HFFc6 (cell line): ENCODE measurements around the gene NRM. TPM values are rescaled to one million over a fixed set of nuclear protein-coding genes. Genes with fewer than 3 reads are reported as not detected.

Experiments
- DNase-seq: peaks from one replicate; pipeline ENCODE4 v3.0.0-alpha.2; 2018
- H3K27ac Mint-ChIP-seq: 2 replicates; pipeline ENCODE4 v1.8.0; 2020; ENCODE audit warnings: mild to moderate bottlenecking, mixed read lengths
- H3K27me3 Mint-ChIP-seq: 2 replicates; pipeline ENCODE4 v1.8.0; 2021; ENCODE audit warnings: mild to moderate bottlenecking, moderate library complexity, mixed read lengths; ENCODE audit not compliant: insufficient read depth
- H3K36me3 Mint-ChIP-seq: 2 replicates; pipeline ENCODE4 v1.8.0; 2021; ENCODE audit warnings: low read depth, mixed read lengths
- H3K4me1 Mint-ChIP-seq: 2 replicates; pipeline ENCODE4 v1.8.0; 2020; ENCODE audit warnings: low read depth, mixed read lengths
- H3K4me3 Mint-ChIP-seq: 2 replicates; pipeline ENCODE4 v1.8.0; 2020; ENCODE audit warnings: mild to moderate bottlenecking, moderate library complexity, mixed read lengths
- H3K9me3 Mint-ChIP-seq: 2 replicates; pipeline ENCODE4 v1.8.0; 2020; ENCODE audit warnings: mild to moderate bottlenecking, mixed read lengths
- total RNA-seq, 6 experiments: library from RNA; stranded (reverse); fragmentation: NEBNext Ultra II Directional; extraction: Animal tissue kit (Norgen Biotek cat#: 25700); gene quantifications; 2 replicates in 1 of 6; 3 replicates in 5 of 6; pipeline ENCODE4 v1.2.3, GENCODE V29; 2021
- TF ChIP-seq, protein P1 (sequence below): fragments of 200-600 bp; sonication (generic); IDR thresholded peaks from 2 replicates; pipeline ENCODE4 v1.5.0; 2021; ENCODE audit warnings: antibody characterized with exemption, mild to moderate bottlenecking

The NRM gene
- total RNA-seq, 6 experiments from 2014 or later, result 16.3 to 35.1 (median 31.1) TPM

DNA sequence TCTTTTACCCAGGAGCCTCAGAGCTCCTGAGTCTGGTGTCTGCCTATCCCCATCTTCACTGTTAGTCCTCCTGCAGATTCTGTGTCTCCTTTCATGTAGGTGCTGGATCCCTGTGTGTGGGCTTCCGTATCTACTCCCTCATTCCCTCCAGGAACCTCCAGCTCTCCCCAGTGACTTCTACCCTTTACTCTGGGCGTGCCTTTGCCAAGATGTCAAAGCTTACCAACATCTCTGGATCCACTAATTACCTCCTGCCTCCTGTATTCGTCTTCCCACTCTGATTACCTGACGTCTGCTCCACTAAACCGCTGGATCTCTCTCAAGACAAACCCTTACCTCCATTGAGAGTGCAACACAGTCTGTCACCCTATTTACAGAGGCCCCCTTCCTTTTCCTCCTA is 46.0 kb downstream of the NRM start:
- TF ChIP-seq, protein P1, sequence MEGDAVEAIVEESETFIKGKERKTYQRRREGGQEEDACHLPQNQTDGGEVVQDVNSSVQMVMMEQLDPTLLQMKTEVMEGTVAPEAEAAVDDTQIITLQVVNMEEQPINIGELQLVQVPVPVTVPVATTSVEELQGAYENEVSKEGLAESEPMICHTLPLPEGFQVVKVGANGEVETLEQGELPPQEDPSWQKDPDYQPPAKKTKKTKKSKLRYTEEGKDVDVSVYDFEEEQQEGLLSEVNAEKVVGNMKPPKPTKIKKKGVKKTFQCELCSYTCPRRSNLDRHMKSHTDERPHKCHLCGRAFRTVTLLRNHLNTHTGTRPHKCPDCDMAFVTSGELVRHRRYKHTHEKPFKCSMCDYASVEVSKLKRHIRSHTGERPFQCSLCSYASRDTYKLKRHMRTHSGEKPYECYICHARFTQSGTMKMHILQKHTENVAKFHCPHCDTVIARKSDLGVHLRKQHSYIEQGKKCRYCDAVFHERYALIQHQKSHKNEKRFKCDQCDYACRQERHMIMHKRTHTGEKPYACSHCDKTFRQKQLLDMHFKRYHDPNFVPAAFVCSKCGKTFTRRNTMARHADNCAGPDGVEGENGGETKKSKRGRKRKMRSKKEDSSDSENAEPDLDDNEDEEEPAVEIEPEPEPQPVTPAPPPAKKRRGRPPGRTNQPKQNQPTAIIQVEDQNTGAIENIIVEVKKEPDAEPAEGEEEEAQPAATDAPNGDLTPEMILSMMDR, result no peak
- Mint-ChIP-seq H3K27ac (no peak overlapping the region), H3K36me3 (peaks cover 7% of the 10 kb centered on the region), H3K4me1 (peaks cover 20% of the 10 kb centered on the region), H3K9me3 (no peaks in the 10 kb centered on the region), H3K27me3 (no peaks in the 10 kb centered on the region; the same call in 1 of the 2 replicates), H3K4me3 (no peak overlapping the region)
- no peak for DNase-seq

DNA sequence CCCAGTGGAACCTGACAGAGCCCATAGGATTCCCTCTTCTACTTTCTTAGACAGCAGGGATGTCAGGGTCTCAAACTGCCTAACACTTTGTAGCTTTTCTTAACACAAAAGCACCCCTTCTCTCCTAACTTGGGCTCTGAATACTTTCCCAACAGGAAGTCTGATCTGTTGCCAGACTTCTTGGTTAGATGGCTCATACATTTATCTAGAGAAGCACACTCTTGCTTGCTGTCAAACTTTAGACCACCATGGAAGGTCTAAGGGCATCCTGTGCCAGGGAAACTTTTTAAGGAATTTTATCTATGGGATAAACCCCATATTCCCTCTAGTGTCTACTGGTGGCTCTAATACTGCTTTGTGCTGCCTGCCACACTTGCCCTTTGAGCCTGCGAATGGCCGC is 47.1 kb downstream of the NRM start:
- peaks cover 20% of the 10 kb centered on the region for H3K4me1 Mint-ChIP-seq
- H3K36me3 Mint-ChIP-seq, result peaks cover 7% of the 10 kb centered on the region
- no peak overlapping the region for H3K4me3 Mint-ChIP-seq
- DNase-seq, result no peak
- TF ChIP-seq, protein P1, result no peak
- H3K27ac Mint-ChIP-seq, result no peak overlapping the region
- no peaks in the 10 kb centered on the region for H3K9me3 Mint-ChIP-seq
- H3K27me3 Mint-ChIP-seq, result no peaks in the 10 kb centered on the region; the same call in 1 of the 2 replicates

DNA sequence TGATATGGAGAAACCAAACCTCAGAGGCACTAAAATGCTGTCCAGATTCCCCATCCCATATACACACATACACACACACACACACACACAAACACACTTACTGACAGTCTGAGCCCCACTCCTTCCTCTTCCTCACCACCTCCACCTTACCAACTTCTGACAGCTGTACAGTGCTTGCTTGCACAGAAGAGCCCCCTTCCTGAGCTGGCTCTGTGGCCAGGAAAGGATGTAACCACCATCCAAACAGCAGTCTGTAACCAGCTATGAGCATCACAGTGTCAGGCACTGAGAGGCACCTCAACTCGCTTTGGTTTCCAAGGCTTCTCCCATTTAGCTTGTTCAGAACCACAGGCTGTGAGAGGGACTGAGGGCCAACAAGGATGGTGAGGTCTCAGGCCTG is 49.7 kb downstream of the NRM start:
- Mint-ChIP-seq H3K9me3 (no peaks in the 10 kb centered on the region), H3K36me3 (peaks cover 5% of the 10 kb centered on the region), H3K27me3 (no peaks in the 10 kb centered on the region; the same call in 1 of the 2 replicates), H3K4me1 (peaks cover 5% of the 10 kb centered on the region), H3K4me3 (no peak overlapping the region), H3K27ac (no peak overlapping the region)
- DNase-seq, result no peak
- TF ChIP-seq, protein P1, result no peak

DNA sequence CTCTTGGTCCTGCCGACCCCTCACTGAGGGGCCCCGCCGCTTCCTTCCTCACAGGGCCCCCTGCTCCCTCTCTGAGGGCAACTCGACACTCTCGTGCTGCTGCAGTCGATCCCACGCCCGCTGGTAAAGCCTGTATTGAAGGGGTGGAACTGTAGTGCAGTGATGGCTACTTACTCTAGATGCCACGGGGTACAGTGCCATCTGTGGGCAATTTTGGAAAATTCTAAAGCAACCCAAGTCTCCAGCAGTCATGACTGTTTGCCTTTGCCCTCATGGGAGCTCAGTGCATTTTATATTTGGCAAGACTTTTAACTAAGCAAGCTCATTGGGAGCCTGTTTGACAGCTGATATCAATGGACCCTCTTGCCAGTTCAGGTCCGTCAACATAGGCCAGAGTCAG is 50.3 kb downstream of the NRM start:
- Mint-ChIP-seq H3K27me3 (no peaks in the 10 kb centered on the region; the same call in 1 of the 2 replicates), H3K9me3 (no peaks in the 10 kb centered on the region), H3K4me1 (no peaks in the 10 kb centered on the region), H3K4me3 (no peak overlapping the region), H3K36me3 (no peaks in the 10 kb centered on the region; the same call in none of the 2 replicates), H3K27ac (no peak overlapping the region)
- TF ChIP-seq, protein P1, result peak; percentile 19; the same call in 1 of the 2 replicates
- DNase-seq, result no peak

Other genes with a start within 250 kb of the NRM start
- gene HLA-E, start 201.5 kb downstream of the NRM start, total RNA-seq, result 100 to 1,000 TPM; 122 to 131 (median 126) TPM
- 10 to 100 TPM; 56.9 to 65.6 (median 61.9) TPM for gene GNL1, start 134.5 kb downstream of the NRM start, total RNA-seq
- gene PRR3, start 133.7 kb downstream of the NRM start, total RNA-seq, result 10 to 100 TPM in 5 of 6 experiments, 1 to 10 TPM in 1; 9.8 to 14.0 (median 12.3) TPM
- gene ABCF1, start 119.5 kb downstream of the NRM start, total RNA-seq, result 10 to 100 TPM; 51.3 to 69.3 (median 63.1) TPM
- 10 to 100 TPM; 62.4 to 75.4 (median 71.2) TPM for gene PPP1R10, start 73.7 kb downstream of the NRM start, total RNA-seq
- gene MRPS18B, start 73.1 kb downstream of the NRM start, total RNA-seq, result 10 to 100 TPM; 50.7 to 63.4 (median 56.1) TPM
- 1 to 10 TPM; 5.2 to 9.3 (median 5.9) TPM for gene ATAT1, start 64.1 kb downstream of the NRM start, total RNA-seq
- 10 to 100 TPM; 12.0 to 19.2 (median 16.4) TPM for gene C6orf136, start 43.9 kb downstream of the NRM start, total RNA-seq
- 10 to 100 TPM; 33.7 to 36.7 (median 35.5) TPM for gene DHX16, start 18.0 kb downstream of the NRM start, total RNA-seq
- 100 to 1,000 TPM; 135 to 149 (median 141) TPM for gene PPP1R18, start 4.3 kb downstream of the NRM start, total RNA-seq
- 10 to 100 TPM; 18.4 to 31.9 (median 28.1) TPM for gene MDC1, start 26.3 kb upstream of the NRM start, total RNA-seq
- gene TUBB, start 29.4 kb upstream of the NRM start, total RNA-seq, result 1,000 to 10,000 TPM; 1,052 to 1,712 (median 1,589) TPM
- 100 to 1,000 TPM; 218 to 286 (median 236) TPM for gene FLOT1, start 51.7 kb upstream of the NRM start, total RNA-seq
- gene IER3, start 53.6 kb upstream of the NRM start, total RNA-seq, result 10 to 100 TPM; 38.1 to 62.4 (median 60.2) TPM
- gene DDR1, start 193.5 kb upstream of the NRM start, total RNA-seq, result 10 to 100 TPM; 28.0 to 42.5 (median 31.6) TPM
- 10 to 100 TPM; 23.9 to 27.1 (median 26.5) TPM for gene GTF2H4, start 217.2 kb upstream of the NRM start, total RNA-seq
- gene VARS2, start 223.3 kb upstream of the NRM start, total RNA-seq, result 10 to 100 TPM; 15.3 to 18.4 (median 16.9) TPM
- not detected for gene SFTA2, start 241.2 kb upstream of the NRM start, total RNA-seq
- gene MUCL3, start 250.0 kb upstream of the NRM start, total RNA-seq, result not detected